Left cardiac atrium (tissue), 4 donors: ENCODE data around the gene ELAPOR1. TPM values are rescaled to one million over a fixed set of nuclear protein-coding genes. Genes with fewer than 3 reads are reported as not detected.
A peak's percentile ranks its signal among the peaks of the same experiment; 100 is the strongest.
"Not testable (repeated sequence)": the region's sequence is repeated elsewhere in the genome, so short reads cannot be mapped to it uniquely, and the experiment has no call there.

Source experiments
- ATAC-seq, 2 donors: fragments of 200-7000 bp; cut with Tn5 transposase; one replicate each; pipeline ENCODE4 v1.9.1; 2020; ENCODE audit warnings: mild to moderate bottlenecking in 2 of 2, moderate library complexity in 2 of 2
- DNase-seq: peaks from one replicate; pipeline ENCODE4 v3.0.0-alpha.2; 2020
- intact Hi-C, 2 donors: fragments of 100-400 bp; cut with DNase I; formaldehyde crosslinking; loops; one replicate each; pipeline versions ENCODE4 v1.14.1 to v1.15.1; 2022 to 2023
- total RNA-seq, 2 donors: library from RNA; stranded (reverse); fragmentation: NEBNext Ultra II Directional; extraction: Animal tissue kit (Norgen Biotek cat#: 25700); gene quantifications; one replicate each; pipeline ENCODE4 v1.2.1, GENCODE V29; 2021
- donor health status: DM: no; HTN: yes; CAD: no.
- donor health status: DM: no; HTN: yes; CAD: no; lungs with severe emphysema.
- donor health status: DM: yes; HTN: yes; CAD: no.
- donor health status: Dilated cardiomyopathy.

The ELAPOR1 gene
- total RNA-seq, 2 donors from 2014 or later: 0.21 to 0.39 TPM

- intact Hi-C loops: no loop called here
- ATAC-seq: no peak
- no peak for DNase-seq
Observed at GRCh38 chr1:109131800-109132199, 17.9 kb downstream of the ELAPOR1 start.

- ATAC-seq (no peak), DNase-seq (no peak)
- intact Hi-C loops: no loop called here
Observed at GRCh38 chr1:109133002-109133706, 19.2 kb downstream of the ELAPOR1 start.

- DNase-seq (peak; percentile 68), ATAC-seq (peak; percentile 95 to 96)
- intact Hi-C loops: no loop called here
Observed at GRCh38 chr1:109133815-109134214, 19.9 kb downstream of the ELAPOR1 start.

GRCh38 chr1:109134423-109134822, 20.5 kb downstream of the ELAPOR1 start:
- ATAC-seq (peak in 1 of 2 donors; percentile 38), DNase-seq (no peak)
- intact Hi-C loops: no loop called here

- DNase-seq: no peak
- intact Hi-C loops: no loop called here
- ATAC-seq: no peak
Observed at GRCh38 chr1:109135940-109136339, 22.0 kb downstream of the ELAPOR1 start.

- ATAC-seq (no peak), DNase-seq (no peak)
- intact Hi-C loops: no loop called here
Observed at GRCh38 chr1:109136766-109137165, 22.9 kb downstream of the ELAPOR1 start.

- no peak for ATAC-seq
- intact Hi-C loops: no loop called here
- no peak for DNase-seq
Observed at GRCh38 chr1:109137958-109138357, 24.0 kb downstream of the ELAPOR1 start.

- DNase-seq (no peak), ATAC-seq (peak in 1 of 2 donors; percentile 48)
- intact Hi-C loops: no loop called here
Observed at GRCh38 chr1:109138358-109138757, 24.4 kb downstream of the ELAPOR1 start.

- no peak for ATAC-seq
- DNase-seq: no peak
- intact Hi-C loops: no loop called here
Observed at GRCh38 chr1:109140392-109140791, 26.5 kb downstream of the ELAPOR1 start.

- DNase-seq (no peak), ATAC-seq (no peak)
Observed at GRCh38 chr1:109142260-109142659, 28.3 kb downstream of the ELAPOR1 start.

GRCh38 chr1:109142725-109143124, 28.8 kb downstream of the ELAPOR1 start:
- DNase-seq, ATAC-seq, intact Hi-C loops: not testable (repeated sequence)

More at GRCh38 chr1:109142260-109142659, 28.3 kb downstream of the ELAPOR1 start:
- intact Hi-C loops: no loop called here

- DNase-seq (no peak), ATAC-seq (no peak)
- intact Hi-C loops: no loop called here
Observed at GRCh38 chr1:109148987-109149561, 35.2 kb downstream of the ELAPOR1 start.

GRCh38 chr1:109149874-109150601, 36.1 kb downstream of the ELAPOR1 start:
- DNase-seq (no peak), ATAC-seq (peak; percentile 64 to 85)
- intact Hi-C loops: no loop called here

GRCh38 chr1:109151146-109151990, 37.5 kb downstream of the ELAPOR1 start:
- ATAC-seq (peak; percentile 78 to 95), DNase-seq (peak; percentile 32)
- intact Hi-C loops: no loop called here

GRCh38 chr1:109152196-109152595, 38.3 kb downstream of the ELAPOR1 start:
- no peak for DNase-seq
- intact Hi-C loops: no loop called here
- ATAC-seq: no peak

GRCh38 chr1:109156916-109157385, 43.0 kb downstream of the ELAPOR1 start:
- DNase-seq: no peak
- ATAC-seq: no peak
- intact Hi-C loops: no loop called here

- intact Hi-C loops: no loop called here
- no peak for DNase-seq
Observed at GRCh38 chr1:109158433-109158832, 44.5 kb downstream of the ELAPOR1 start.

GRCh38 chr1:109159326-109159725, 45.4 kb downstream of the ELAPOR1 start:
- ATAC-seq: no peak
- intact Hi-C loops: no loop called here
- no peak for DNase-seq

More at GRCh38 chr1:109158433-109158832, 44.5 kb downstream of the ELAPOR1 start:
- no peak for ATAC-seq
